ENCODE measurements around the gene OSBPL10. TPM values are rescaled to one million over a fixed set of nuclear protein-coding genes. Genes with fewer than 3 reads are reported as not detected.

The OSBPL10 gene
- total and polyA plus RNA-seq, 2 donors (not counting 1 experiment from before 2014, with no cell fraction given): 7.1 to 7.5 TPM

GRCh38 chr3:31890007-31890406 lies 91.1 kb downstream of the OSBPL10 start:
- H3K4me1 ChIP-seq (ENCODE audit: control insufficient read depth, extremely low read depth, insufficient read depth, low read length): no peaks in the 10 kb centered on the region
- no peaks in the 10 kb centered on the region for H3K79me2 ChIP-seq (ENCODE audit: control insufficient read depth, insufficient read depth, low read length)
- no peak overlapping the region for H2AFZ ChIP-seq (ENCODE audit: low read length)
- DNase-seq (ENCODE audit: low read depth in 2 of 2): no peak
- no peaks in the 10 kb centered on the region for H3K36me3 ChIP-seq (ENCODE audit: control insufficient read depth, insufficient read depth, low read length)
- H4K20me1 ChIP-seq (ENCODE audit: control insufficient read depth, extremely low read depth, insufficient read depth, low read length): no peaks in the 10 kb centered on the region
- no peaks in the 10 kb centered on the region for H3K9me3 ChIP-seq (ENCODE audit: control insufficient read depth, insufficient read depth, low read depth, low read length)
- no peak overlapping the region for H3K4me3 ChIP-seq (replicated peaks in 1 of 4; ENCODE audit: control extremely low read depth in 1 of 4, insufficient read depth in 1 of 4, low read depth in 3 of 4, low read length in 4 of 4)
- H3K27ac ChIP-seq (ENCODE audit: insufficient read depth, low read length): no peak overlapping the region
- no peaks in the 10 kb centered on the region for H3K27me3 ChIP-seq (ENCODE audit: control insufficient read depth, insufficient read depth, low read length)
- no peak overlapping the region for H3K9ac ChIP-seq (ENCODE audit: insufficient read depth, low read length)
- H3K4me2 ChIP-seq (ENCODE audit: extremely low read depth, insufficient read depth, low read length): no peak overlapping the region
- TF ChIP-seq EZH2 (IDR thresholded peaks at IDR 0.05; ENCODE audit: low read length, missing control alignments) (no peak), CTCF (conservative IDR thresholded peaks at IDR 0.05 in 1 of 2, IDR thresholded peaks at IDR 0.05 in 1 of 2; ENCODE audit: low read depth in 1 of 2, low read length in 2 of 2) (no peak)

GRCh38 chr3:31885235-31885634 lies 95.8 kb downstream of the OSBPL10 start:
- Histone ChIP-seq H2AFZ (ENCODE audit: low read length) (no peak overlapping the region), H3K9ac (ENCODE audit: insufficient read depth, low read length) (no peak overlapping the region), H4K20me1 (ENCODE audit: control insufficient read depth, extremely low read depth, insufficient read depth, low read length) (no peaks in the 10 kb centered on the region), H3K27ac (ENCODE audit: insufficient read depth, low read length) (no peak overlapping the region), H3K79me2 (ENCODE audit: control insufficient read depth, insufficient read depth, low read length) (no peaks in the 10 kb centered on the region), H3K4me1 (ENCODE audit: control insufficient read depth, extremely low read depth, insufficient read depth, low read length) (no peaks in the 10 kb centered on the region), H3K4me3 (replicated peaks in 1 of 4; ENCODE audit: control extremely low read depth in 1 of 4, insufficient read depth in 1 of 4, low read depth in 3 of 4, low read length in 4 of 4) (no peak overlapping the region), H3K27me3 (ENCODE audit: control insufficient read depth, insufficient read depth, low read length) (no peaks in the 10 kb centered on the region), H3K4me2 (ENCODE audit: extremely low read depth, insufficient read depth, low read length) (no peak overlapping the region), H3K36me3 (ENCODE audit: control insufficient read depth, insufficient read depth, low read length) (no peaks in the 10 kb centered on the region), H3K9me3 (ENCODE audit: control insufficient read depth, insufficient read depth, low read depth, low read length) (no peaks in the 10 kb centered on the region)
- TF ChIP-seq EZH2 (IDR thresholded peaks at IDR 0.05; ENCODE audit: low read length, missing control alignments): no peak
- no peak for TF ChIP-seq CTCF (conservative IDR thresholded peaks at IDR 0.05 in 1 of 2, IDR thresholded peaks at IDR 0.05 in 1 of 2; ENCODE audit: low read depth in 1 of 2, low read length in 2 of 2)
- no peak for DNase-seq (ENCODE audit: low read depth in 2 of 2)

- Histone ChIP-seq H4K20me1 (ENCODE audit: control insufficient read depth, extremely low read depth, insufficient read depth, low read length) (no peaks in the 10 kb centered on the region), H3K36me3 (ENCODE audit: control insufficient read depth, insufficient read depth, low read length) (no peaks in the 10 kb centered on the region), H3K27me3 (ENCODE audit: control insufficient read depth, insufficient read depth, low read length) (no peaks in the 10 kb centered on the region), H3K4me2 (ENCODE audit: extremely low read depth, insufficient read depth, low read length) (no peak overlapping the region), H3K4me3 (replicated peaks in 1 of 4; ENCODE audit: control extremely low read depth in 1 of 4, insufficient read depth in 1 of 4, low read depth in 3 of 4, low read length in 4 of 4) (no peak overlapping the region), H3K4me1 (ENCODE audit: control insufficient read depth, extremely low read depth, insufficient read depth, low read length) (no peaks in the 10 kb centered on the region), H3K79me2 (ENCODE audit: control insufficient read depth, insufficient read depth, low read length) (no peaks in the 10 kb centered on the region), H2AFZ (ENCODE audit: low read length) (no peak overlapping the region), H3K9me3 (ENCODE audit: control insufficient read depth, insufficient read depth, low read depth, low read length) (no peaks in the 10 kb centered on the region), H3K9ac (ENCODE audit: insufficient read depth, low read length) (no peak overlapping the region), H3K27ac (ENCODE audit: insufficient read depth, low read length) (no peak overlapping the region)
- TF ChIP-seq EZH2 (IDR thresholded peaks at IDR 0.05; ENCODE audit: low read length, missing control alignments) (no peak), CTCF (conservative IDR thresholded peaks at IDR 0.05 in 1 of 2, IDR thresholded peaks at IDR 0.05 in 1 of 2; ENCODE audit: low read depth in 1 of 2, low read length in 2 of 2) (no peak)
- DNase-seq (ENCODE audit: low read depth in 2 of 2): no peak
These were observed 96.8 kb downstream of the OSBPL10 start for GRCh38 chr3:31884251-31884650.

Measured in fibroblast of lung (primary cell).